Neural crest cell (in vitro differentiated cells): ENCODE measurements around the gene CBFB. TPM values are rescaled to one million over a fixed set of nuclear protein-coding genes. Genes with fewer than 3 reads are reported as not detected.

ENCODE experiments used
- DNase-seq: peaks from one replicate; pipeline ENCODE4 v3.0.0; 2021; ENCODE audit warnings: low read depth, mixed read lengths, low spot score
- H3K27ac Mint-ChIP-seq: one replicate; pipeline ENCODE4 v1.8.0; 2021; ENCODE audit warnings: mild to moderate bottlenecking, mixed read lengths; ENCODE audit not compliant: unreplicated experiment
- H3K27me3 Mint-ChIP-seq: 2 replicates; pipeline ENCODE4 v1.8.0; 2021; ENCODE audit warnings: low read depth, mild to moderate bottlenecking, mixed read lengths
- H3K36me3 Mint-ChIP-seq: 2 replicates; pipeline ENCODE4 v1.8.0; 2021; ENCODE audit warnings: low read depth, mild to moderate bottlenecking, mixed read lengths
- H3K4me1 Mint-ChIP-seq: 2 replicates; pipeline ENCODE4 v1.8.0; 2021; ENCODE audit warnings: mixed read lengths
- H3K4me3 Mint-ChIP-seq: one replicate; pipeline ENCODE4 v1.8.0; 2021; ENCODE audit warnings: mild to moderate bottlenecking, mixed read lengths
- H3K9me3 Mint-ChIP-seq: 2 replicates; pipeline ENCODE4 v1.8.0; 2021; ENCODE audit warnings: mixed read lengths
- total RNA-seq: library from RNA; stranded (reverse); gene quantifications from 2 replicates; pipeline ENCODE4 v1.2.1, GENCODE V29; 2021
- TF ChIP-seq, protein P1 (sequence below): fragments of 200-600 bp; sonication (generic); conservative IDR thresholded peaks from 2 replicates; pipeline ENCODE4 v1.5.0; 2021; ENCODE audit warnings: antibody characterized with exemption, mild to moderate bottlenecking

CBFB gene
- total RNA-seq, 1 donor from 2014 or later = 106 TPM

DNA sequence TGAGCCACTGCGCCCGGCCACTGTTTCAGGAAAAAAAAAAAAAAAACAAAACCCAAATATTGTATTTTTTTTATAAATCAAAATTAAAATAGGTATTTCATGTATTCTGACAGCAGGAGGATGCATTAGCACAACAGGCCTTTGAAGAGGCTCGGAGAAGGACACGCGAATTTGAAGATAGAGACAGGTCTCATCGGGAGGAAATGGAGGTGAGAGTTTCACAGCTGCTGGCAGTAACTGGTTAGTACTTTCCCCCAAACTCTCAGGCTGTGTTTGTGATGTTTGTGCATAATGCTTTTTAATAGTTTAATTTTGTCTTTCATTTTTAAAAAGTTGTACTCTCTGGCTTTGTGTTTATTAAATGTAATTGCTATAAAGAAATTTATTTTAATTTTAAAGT, 53.2 kb downstream of the CBFB start:
- no peaks in the 10 kb centered on the region for H3K36me3 Mint-ChIP-seq
- TF ChIP-seq, protein P1, sequence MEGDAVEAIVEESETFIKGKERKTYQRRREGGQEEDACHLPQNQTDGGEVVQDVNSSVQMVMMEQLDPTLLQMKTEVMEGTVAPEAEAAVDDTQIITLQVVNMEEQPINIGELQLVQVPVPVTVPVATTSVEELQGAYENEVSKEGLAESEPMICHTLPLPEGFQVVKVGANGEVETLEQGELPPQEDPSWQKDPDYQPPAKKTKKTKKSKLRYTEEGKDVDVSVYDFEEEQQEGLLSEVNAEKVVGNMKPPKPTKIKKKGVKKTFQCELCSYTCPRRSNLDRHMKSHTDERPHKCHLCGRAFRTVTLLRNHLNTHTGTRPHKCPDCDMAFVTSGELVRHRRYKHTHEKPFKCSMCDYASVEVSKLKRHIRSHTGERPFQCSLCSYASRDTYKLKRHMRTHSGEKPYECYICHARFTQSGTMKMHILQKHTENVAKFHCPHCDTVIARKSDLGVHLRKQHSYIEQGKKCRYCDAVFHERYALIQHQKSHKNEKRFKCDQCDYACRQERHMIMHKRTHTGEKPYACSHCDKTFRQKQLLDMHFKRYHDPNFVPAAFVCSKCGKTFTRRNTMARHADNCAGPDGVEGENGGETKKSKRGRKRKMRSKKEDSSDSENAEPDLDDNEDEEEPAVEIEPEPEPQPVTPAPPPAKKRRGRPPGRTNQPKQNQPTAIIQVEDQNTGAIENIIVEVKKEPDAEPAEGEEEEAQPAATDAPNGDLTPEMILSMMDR = no peak
- H3K4me1 Mint-ChIP-seq = no peaks in the 10 kb centered on the region
- no peak overlapping the region for H3K4me3 Mint-ChIP-seq
- no peak overlapping the region for H3K27ac Mint-ChIP-seq
- DNase-seq = no peak
- no peaks in the 10 kb centered on the region for H3K27me3 Mint-ChIP-seq
- H3K9me3 Mint-ChIP-seq = no peaks in the 10 kb centered on the region

DNA sequence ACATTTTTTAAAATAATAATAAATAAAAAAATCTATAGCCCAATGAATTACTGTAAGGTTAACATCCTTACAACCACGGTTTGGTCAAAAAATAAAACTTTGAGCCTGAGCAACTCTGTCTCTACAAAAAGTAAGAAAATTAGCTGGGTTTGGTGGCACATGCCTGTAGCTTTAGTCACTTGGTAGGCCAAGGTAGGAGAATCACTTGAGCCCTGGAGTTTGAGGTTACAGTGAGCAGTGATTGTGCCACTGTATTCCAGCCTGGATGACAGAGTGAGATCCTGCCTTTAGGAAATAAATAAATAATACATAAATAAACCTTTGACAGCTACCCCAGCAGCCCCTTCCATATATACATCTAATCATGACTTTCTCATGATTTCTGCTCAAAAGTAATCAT, 53.9 kb downstream of the CBFB start:
- no peak for DNase-seq
- Mint-ChIP-seq H3K36me3 (no peaks in the 10 kb centered on the region), H3K4me1 (no peaks in the 10 kb centered on the region), H3K27me3 (no peaks in the 10 kb centered on the region), H3K9me3 (no peaks in the 10 kb centered on the region), H3K4me3 (no peak overlapping the region), H3K27ac (no peak overlapping the region)
- TF ChIP-seq, protein P1 = no peak

GRCh38 chr16:67084345-67085028, 55.5 kb downstream of the CBFB start:
- TF ChIP-seq, protein P1 = no peak
- Mint-ChIP-seq H3K9me3 (no peaks in the 10 kb centered on the region), H3K36me3 (no peaks in the 10 kb centered on the region), H3K27me3 (no peaks in the 10 kb centered on the region), H3K4me1 (no peaks in the 10 kb centered on the region), H3K4me3 (no peak overlapping the region), H3K27ac (no peak overlapping the region)
- DNase-seq = no peak

GRCh38 chr16:67086822-67087221, 57.9 kb downstream of the CBFB start:
- TF ChIP-seq, protein P1 = no peak
- H3K4me1 Mint-ChIP-seq = no peaks in the 10 kb centered on the region
- no peaks in the 10 kb centered on the region for H3K9me3 Mint-ChIP-seq
- H3K27me3 Mint-ChIP-seq = no peaks in the 10 kb centered on the region
- no peak overlapping the region for H3K27ac Mint-ChIP-seq
- H3K36me3 Mint-ChIP-seq = no peaks in the 10 kb centered on the region
- H3K4me3 Mint-ChIP-seq = no peak overlapping the region
- DNase-seq = no peak

DNA sequence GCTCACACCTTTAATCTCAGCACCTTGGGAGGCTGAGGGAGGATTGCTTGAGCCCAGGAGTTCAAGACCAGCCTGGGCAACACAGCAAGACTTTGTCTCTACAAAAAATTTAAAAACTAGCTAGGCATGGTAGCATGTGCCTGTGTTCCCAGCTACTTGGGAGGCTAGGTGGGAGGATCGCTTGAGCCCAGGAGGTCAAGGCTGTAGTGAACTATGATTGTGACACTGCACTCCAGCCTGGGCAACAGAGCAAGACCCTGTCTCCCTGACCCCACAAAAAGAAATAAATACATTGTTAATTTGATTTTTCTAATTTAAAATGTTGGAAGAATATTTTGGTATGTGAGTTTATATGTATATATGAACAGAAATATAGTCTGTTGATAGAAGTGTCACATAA, 58.3 kb downstream of the CBFB start:
- no peak for DNase-seq
- no peaks in the 10 kb centered on the region for H3K27me3 Mint-ChIP-seq
- no peaks in the 10 kb centered on the region for H3K9me3 Mint-ChIP-seq
- no peak overlapping the region for H3K27ac Mint-ChIP-seq
- no peaks in the 10 kb centered on the region for H3K36me3 Mint-ChIP-seq
- TF ChIP-seq, protein P1 = no peak
- no peak overlapping the region for H3K4me3 Mint-ChIP-seq
- peaks cover 3% of the 10 kb centered on the region for H3K4me1 Mint-ChIP-seq
